Stimulated activated CD8-positive, alpha-beta memory T cell treated with anti-CD3 and anti-CD28 coated beads, Interleukin-7, amount 100 ng/mL, for 1 hour (primary cell): Measurements from ENCODE around the gene ARHGAP6.

ENCODE experiments used
- DNase-seq, 2 donors: peaks; one replicate each; pipeline ENCODE4 v3.0.0-alpha.2; 2020; ENCODE audit warnings: low read depth in 2 of 2

Gene ARHGAP6

GRCh38 chrX:11665168-11666111 lies at the start of gene ARHGAP6:
ARHGAP6 (minus strand) TSS chrX:11665920; CDS start chrX:11664828, 1,092 bp downstream.
- no peak for DNase-seq

DNA sequence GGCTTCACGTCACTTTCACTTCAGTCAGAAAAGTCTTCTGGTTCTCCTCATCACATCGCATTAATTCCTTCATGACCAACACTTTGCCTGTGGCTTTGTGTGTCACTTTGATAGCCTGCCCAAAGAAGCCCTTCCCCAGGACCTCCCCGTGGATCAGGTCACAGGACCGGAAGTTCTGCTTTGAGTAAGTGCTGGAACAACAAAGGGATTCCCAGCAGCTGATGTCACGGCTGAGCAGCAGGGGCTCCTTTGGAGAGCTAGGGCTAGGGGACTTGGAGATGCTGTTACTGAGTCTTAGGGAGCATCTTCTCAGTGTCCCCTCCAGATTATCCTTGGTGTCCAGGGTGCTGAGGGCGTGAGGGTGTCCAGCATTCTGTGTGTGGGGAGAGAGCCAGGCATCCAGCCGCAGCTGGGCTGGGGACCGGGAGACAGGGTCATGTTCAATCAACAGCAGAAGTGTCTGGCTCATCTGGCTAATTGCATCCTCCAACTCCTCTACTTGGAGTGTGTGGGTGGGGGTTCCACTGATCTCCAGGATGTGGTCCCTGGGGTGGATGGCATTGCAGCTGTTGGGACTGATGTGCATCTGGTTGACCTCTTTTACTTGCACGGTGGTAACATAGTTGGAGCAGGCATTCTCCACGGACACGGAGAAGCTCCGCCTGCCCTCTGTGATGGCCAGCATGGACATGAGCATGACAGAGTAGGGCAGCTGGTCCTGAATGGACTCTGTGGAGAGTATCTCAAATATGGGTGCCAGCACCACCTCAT lies 39.2 kb upstream of the ARHGAP6 start:
- no peak for DNase-seq

GRCh38 chrX:11703855-11704254 lies 38.1 kb upstream of the ARHGAP6 start:
- DNase-seq = no peak

- no peak for DNase-seq
Measured at GRCh38 chrX:11702965-11703631, 37.4 kb upstream of the ARHGAP6 start.

GRCh38 chrX:11702420-11702819 lies 36.7 kb upstream of the ARHGAP6 start:
- DNase-seq = no peak

DNA sequence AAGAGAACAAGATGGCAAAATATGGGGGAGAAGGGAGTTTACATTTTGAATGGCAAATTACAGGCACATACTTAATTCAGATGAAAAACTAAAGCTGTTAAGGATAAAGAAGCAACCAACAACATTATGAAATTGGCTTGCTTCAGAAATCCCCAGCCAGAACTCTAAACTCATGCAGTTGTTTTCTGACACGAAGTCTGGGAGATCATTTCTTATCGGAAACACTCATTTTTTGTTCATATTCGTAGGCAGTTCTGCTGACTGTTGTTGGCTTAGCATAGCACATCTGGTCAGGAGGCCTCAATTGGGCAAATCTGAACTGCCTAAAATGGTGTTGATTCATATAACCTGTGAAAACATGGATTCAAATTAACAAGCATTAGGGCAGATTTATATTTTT lies 33.0 kb upstream of the ARHGAP6 start:
- DNase-seq = no peak

DNA sequence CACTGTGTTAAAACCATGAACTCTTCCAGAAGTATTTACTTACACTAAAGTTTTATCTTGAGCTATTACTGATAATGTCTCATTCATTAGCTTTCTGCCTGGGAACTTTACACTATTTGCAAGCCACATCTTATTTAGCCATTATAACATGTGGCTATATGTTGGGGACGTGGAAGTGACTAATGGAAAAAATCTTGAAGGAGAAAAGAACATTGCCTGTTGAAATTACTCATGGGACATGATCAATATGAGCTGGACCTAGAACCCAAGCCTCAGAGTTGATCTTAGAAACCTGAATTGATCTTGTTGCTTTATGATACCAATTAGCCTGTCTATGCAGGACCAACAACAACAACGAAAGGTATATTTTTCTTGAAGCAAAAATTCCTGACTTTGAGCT lies 22.5 kb upstream of the ARHGAP6 start:
- DNase-seq = no peak

- DNase-seq = no peak
Measured at GRCh38 chrX:11687157-11687556, 21.4 kb upstream of the ARHGAP6 start.

DNA sequence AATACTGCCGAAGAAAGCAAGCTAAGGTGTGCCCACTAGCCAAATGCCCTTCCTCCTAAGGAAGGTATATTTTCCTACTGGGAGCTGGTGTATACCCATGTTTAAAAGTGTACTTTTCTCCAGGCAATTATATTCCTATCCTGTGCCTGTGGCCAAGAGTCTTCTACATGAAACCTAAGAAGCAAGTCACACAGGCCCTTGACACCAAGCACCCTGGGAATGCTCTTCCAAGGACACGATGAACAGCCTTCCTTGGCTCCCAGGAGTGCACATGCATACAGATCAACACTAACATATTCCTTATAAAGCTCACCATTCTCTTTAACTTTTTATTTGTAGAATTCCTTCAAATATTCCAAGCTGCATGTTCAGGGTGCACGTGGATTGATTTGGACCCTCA lies 17.3 kb upstream of the ARHGAP6 start:
- DNase-seq = no peak

GRCh38 chrX:11678158-11678557 lies 12.4 kb upstream of the ARHGAP6 start:
- DNase-seq = no peak

- DNase-seq = no peak
Measured at GRCh38 chrX:11672213-11672612, 6.5 kb upstream of the ARHGAP6 start.

GRCh38 chrX:11670316-11670715 lies 4.6 kb upstream of the ARHGAP6 start:
- DNase-seq = no peak

- no peak for DNase-seq
Measured at GRCh38 chrX:11666952-11667685, 1.4 kb upstream of the ARHGAP6 start.

DNA sequence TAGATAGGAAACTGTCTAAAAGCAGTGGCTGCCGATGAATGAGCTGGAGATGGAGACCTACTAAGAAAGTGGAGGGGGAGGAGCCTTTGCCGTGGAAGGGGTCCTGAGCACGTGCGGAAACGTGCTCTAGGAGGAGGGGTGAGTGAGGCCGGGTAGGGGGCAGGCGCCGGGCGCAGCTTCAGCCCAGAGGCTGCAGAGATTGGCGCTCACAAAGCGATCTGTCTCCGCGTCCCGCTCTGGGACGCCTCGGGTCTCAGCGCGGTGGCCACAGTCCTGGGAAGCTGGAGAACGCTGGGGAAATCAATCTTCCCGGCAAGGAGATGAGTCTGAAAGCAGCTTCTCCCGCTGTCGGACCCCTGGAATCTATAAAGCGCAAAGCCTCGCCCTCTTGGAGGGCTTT lies 444 bp upstream of the ARHGAP6 start:
- DNase-seq = no peak

GRCh38 chrX:11664211-11665167 lies 1.2 kb downstream of the ARHGAP6 start:
- no peak for DNase-seq

DNA sequence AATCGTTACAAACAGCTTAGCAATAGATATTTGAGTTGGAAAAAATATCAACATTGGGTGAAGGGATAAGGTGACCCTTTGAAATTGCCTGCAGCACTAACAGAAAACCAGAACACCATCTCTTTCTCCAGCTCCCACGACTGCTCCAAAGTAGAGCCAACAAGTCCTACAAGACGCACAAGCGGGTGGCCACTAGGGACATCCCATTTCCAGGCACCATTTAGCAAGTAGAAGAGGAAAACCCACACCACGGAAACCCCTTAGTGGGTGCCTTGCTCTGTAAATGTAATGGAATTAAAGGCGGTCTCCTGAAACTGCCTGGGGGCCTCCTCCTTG lies 1.9 kb downstream of the ARHGAP6 start:
- DNase-seq = no peak

- DNase-seq = no peak
Measured at GRCh38 chrX:11655282-11656015, 10.3 kb downstream of the ARHGAP6 start.

DNA sequence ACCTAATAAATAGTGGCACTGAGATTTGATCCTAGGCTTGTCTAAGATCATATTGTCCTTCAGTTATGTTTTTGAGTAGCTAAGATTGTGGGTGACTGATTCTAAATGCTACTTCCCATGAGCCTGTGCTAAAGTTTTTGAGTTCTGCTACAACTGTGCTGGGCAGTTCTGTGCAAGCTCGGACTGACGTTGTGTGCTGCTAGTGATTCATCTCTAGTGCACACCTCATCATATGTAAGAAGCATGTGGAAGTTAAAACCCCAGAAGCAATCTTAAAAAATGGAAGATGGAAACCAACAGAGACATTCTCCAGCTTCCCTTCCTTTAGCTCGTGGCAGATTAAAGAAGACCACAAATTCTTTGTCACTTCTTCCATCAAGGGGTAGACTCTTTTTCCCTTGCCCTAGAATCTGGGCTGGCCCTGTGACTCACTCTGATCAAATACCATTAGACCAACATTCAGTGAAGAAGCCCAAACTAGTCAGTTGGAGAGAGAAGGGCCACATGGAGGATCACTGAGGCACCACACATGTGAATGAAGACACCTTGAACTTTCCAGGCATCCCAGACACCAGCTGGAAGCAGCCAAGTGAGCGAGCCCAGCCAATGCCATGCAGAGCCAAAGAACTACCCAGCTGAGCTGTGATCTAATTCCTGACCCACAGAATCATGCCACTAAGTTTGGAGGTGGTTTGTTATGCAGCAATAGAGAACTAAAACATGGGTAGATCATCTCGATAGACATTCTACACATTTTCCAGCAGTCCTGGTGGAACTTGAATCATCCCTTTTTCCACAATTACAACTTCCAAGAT lies 16.8 kb downstream of the ARHGAP6 start:
- no peak for DNase-seq

DNA sequence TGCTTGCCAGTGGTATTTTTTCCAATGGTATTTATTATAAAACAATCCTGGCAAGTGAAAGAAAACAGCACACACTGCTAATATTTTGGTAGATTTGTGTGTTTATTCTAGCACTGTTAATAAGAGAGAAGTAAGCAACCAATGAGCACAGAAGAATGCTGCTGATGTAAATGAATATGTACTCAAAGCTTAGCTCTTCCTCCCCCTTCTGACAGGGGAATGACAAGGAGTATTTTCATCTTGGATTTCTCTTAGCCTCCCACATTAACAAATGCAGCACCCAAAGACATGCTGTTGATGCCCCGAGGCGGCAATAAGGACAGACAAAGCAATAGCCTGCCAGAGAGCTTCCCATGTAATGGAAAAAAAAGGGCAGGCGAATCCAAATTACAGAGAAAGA lies 18.6 kb downstream of the ARHGAP6 start:
- no peak for DNase-seq
